ENCODE results near the gene SECTM1.

- no peak for TF ChIP-seq CTCF (IDR thresholded peaks at IDR 0.05; ENCODE audit: poor library complexity)
- TF ChIP-seq EZH2 (IDR thresholded peaks at IDR 0.05; ENCODE audit: borderline replicate concordance) = no peak
These were observed 19.4 kb downstream of the SECTM1 start for GRCh38 chr17:82314012-82314726.

All from hepatocyte (in vitro differentiated cells).